ENCODE results near the gene HRAS. TPM values are rescaled to one million over a fixed set of nuclear protein-coding genes. Genes with fewer than 3 reads are reported as not detected.
A peak's percentile ranks its signal among the peaks of the same experiment; 100 is the strongest.

HRAS gene
- total RNA-seq, 1 experiment from 2014 or later, result 104 TPM

GRCh38 chr11:497565-498296 is 37.6 kb downstream of the HRAS start:
- Histone ChIP-seq H3K9ac (ENCODE audit: low read length) (no peak overlapping the region), H3K4me1 (ENCODE audit: control insufficient read depth in 1 of 2, insufficient read depth in 2 of 2, low read length in 2 of 2) (no peaks in the 10 kb centered on the region), H3K27me3 (ENCODE audit: insufficient read depth, low read length) (no peaks in the 10 kb centered on the region), H3K27ac (ENCODE audit: low read depth, low read length) (peak overlapping the region; percentile 30; the same call in 1 of the 2 replicates), H2AFZ (ENCODE audit: low read depth, low read length, poor library complexity, severe bottlenecking) (no peak overlapping the region), H4K20me1 (ENCODE audit: insufficient read depth) (no peaks in the 10 kb centered on the region), H3K79me2 (ENCODE audit: insufficient read depth, low read length) (peaks cover 7% of the 10 kb centered on the region; the same call in 1 of the 2 replicates), H3K4me3 (replicated peaks in 1 of 2; ENCODE audit: low read depth in 1 of 2, low read length in 2 of 2) (no peak overlapping the region), H3K9me3 (ENCODE audit: control insufficient read depth in 1 of 2, insufficient read depth in 1 of 2, low read depth in 1 of 2, low read length in 2 of 2) (no peaks in the 10 kb centered on the region), H3K36me3 (ENCODE audit: control insufficient read depth in 1 of 2, insufficient read depth in 2 of 2, low read length in 2 of 2) (peaks cover 20 to 26% of the 10 kb centered on the region in 2 experiments), H3K9me2 (ENCODE audit: insufficient read depth) (no peaks in the 10 kb centered on the region), H3K4me2 (ENCODE audit: low read length) (no peak overlapping the region)
- TF ChIP-seq TCF7L2 (IDR thresholded peaks at IDR 0.05; ENCODE audit: borderline replicate concordance, extremely low read depth, insufficient read depth, insufficient read length), result no peak
- no TSS peak for BruUV-seq (replicated peaks)
- intact Hi-C loops (cut with micrococcal nuclease), result no loop called here
- no peak for ATAC-seq
- POLR2A ChIA-PET, result no interaction called here
- RAD21 ChIA-PET (ENCODE audit: low non-redundant PET in 1 of 2, low total read pairs in 2 of 2, uncharacterized antibody in 2 of 2, unreplicated experiment in 2 of 2), result interaction anchor here in 1 of 2 experiments (0.6 kb wide), 1 partner anchor 281 kb away, joined by 3 read pairs; no protein-coding TSS in a partner anchor
- DNase-seq (ENCODE audit: low read depth, low spot score), result no peak
- CTCF ChIA-PET, result no interaction called here

- RAD21 ChIA-PET (ENCODE audit: low non-redundant PET in 1 of 2, low total read pairs in 2 of 2, uncharacterized antibody in 2 of 2, unreplicated experiment in 2 of 2), result no interaction called here
- TF ChIP-seq MAX (IDR thresholded peaks at IDR 0.05) (no peak), CEBPB (IDR thresholded peaks at IDR 0.05; ENCODE audit: low read depth) (no peak), POLR2A (IDR thresholded peaks at IDR 0.05; ENCODE audit: borderline replicate concordance, extremely low read depth, insufficient read depth, insufficient read length) (no peak), CBX3 (IDR thresholded peaks at IDR 0.05; ENCODE audit: low read depth) (no peak), JUND (IDR thresholded peaks at IDR 0.05) (no peak), ATF3 (IDR thresholded peaks at IDR 0.05) (no peak), ZFX (IDR thresholded peaks at IDR 0.05) (no peak), EZH2 (IDR thresholded peaks at IDR 0.05) (no peak), ZBTB33 (IDR thresholded peaks at IDR 0.05; ENCODE audit: extremely low read depth, insufficient replicate concordance, low read length) (no peak), SP1 (IDR thresholded peaks at IDR 0.05; ENCODE audit: low read depth) (no peak), POLR2AphosphoS5 (IDR thresholded peaks at IDR 0.05; ENCODE audit: low read depth, low read length) (no peak; the same call in 1 of the 2 replicates), TCF7L2 (IDR thresholded peaks at IDR 0.05; ENCODE audit: borderline replicate concordance, extremely low read depth, insufficient read depth, insufficient read length) (no peak), ELF1 (IDR thresholded peaks at IDR 0.05; ENCODE audit: borderline replicate concordance, low read depth) (no peak), RAD21 (IDR thresholded peaks at IDR 0.05; ENCODE audit: low read depth) (no peak), YY1 (IDR thresholded peaks at IDR 0.05; ENCODE audit: extremely low read depth, insufficient replicate concordance, low read depth, low read length) (no peak), SIN3A (IDR thresholded peaks at IDR 0.05; ENCODE audit: low read depth) (no peak)
These were observed 38.4 kb downstream of the HRAS start for GRCh38 chr11:496834-497564.

More at GRCh38 chr11:496834-497564, 38.4 kb downstream of the HRAS start:
- DNase-seq (ENCODE audit: low read depth, low spot score) (no peak), ATAC-seq (no peak)
- no peak overlapping the region for H3K4me3 ChIP-seq (replicated peaks in 1 of 2; ENCODE audit: low read depth in 1 of 2, low read length in 2 of 2)
- H3K79me2 ChIP-seq (ENCODE audit: insufficient read depth, low read length), result peaks cover 2% of the 10 kb centered on the region; the same call in 1 of the 2 replicates
- no peaks in the 10 kb centered on the region for H4K20me1 ChIP-seq (ENCODE audit: insufficient read depth)
- H3K4me2 ChIP-seq (ENCODE audit: low read length), result no peak overlapping the region
- H3K9me3 ChIP-seq (ENCODE audit: control insufficient read depth in 1 of 2, insufficient read depth in 1 of 2, low read depth in 1 of 2, low read length in 2 of 2), result no peaks in the 10 kb centered on the region
- H3K9ac ChIP-seq (ENCODE audit: low read length), result no peak overlapping the region
- H3K27ac ChIP-seq (ENCODE audit: low read depth, low read length), result no peak overlapping the region; the same call in 1 of the 2 replicates
- H3K4me1 ChIP-seq (ENCODE audit: control insufficient read depth in 1 of 2, insufficient read depth in 2 of 2, low read length in 2 of 2), result no peaks in the 10 kb centered on the region
- POLR2A ChIA-PET, result no interaction called here
- peaks cover 20 to 26% of the 10 kb centered on the region in 2 experiments for H3K36me3 ChIP-seq (ENCODE audit: control insufficient read depth in 1 of 2, insufficient read depth in 2 of 2, low read length in 2 of 2)
- CTCF ChIA-PET, result no interaction called here
- no peaks in the 10 kb centered on the region for H3K9me2 ChIP-seq (ENCODE audit: insufficient read depth)
- intact Hi-C loops (cut with micrococcal nuclease), result no loop called here
- no peaks in the 10 kb centered on the region for H3K27me3 ChIP-seq (ENCODE audit: insufficient read depth, low read length)
- BruUV-seq (replicated peaks), result no TSS peak
- no peak overlapping the region for H2AFZ ChIP-seq (ENCODE audit: low read depth, low read length, poor library complexity, severe bottlenecking)

Measured in HCT116 (cell line).